ENCODE data around the gene MEGF6. TPM values are rescaled to one million over a fixed set of nuclear protein-coding genes. Genes with fewer than 3 reads are reported as not detected.

The MEGF6 gene
- total and polyA plus RNA-seq, 4 donors: 17.7 to 54.2 (median 48.2) TPM

DNA sequence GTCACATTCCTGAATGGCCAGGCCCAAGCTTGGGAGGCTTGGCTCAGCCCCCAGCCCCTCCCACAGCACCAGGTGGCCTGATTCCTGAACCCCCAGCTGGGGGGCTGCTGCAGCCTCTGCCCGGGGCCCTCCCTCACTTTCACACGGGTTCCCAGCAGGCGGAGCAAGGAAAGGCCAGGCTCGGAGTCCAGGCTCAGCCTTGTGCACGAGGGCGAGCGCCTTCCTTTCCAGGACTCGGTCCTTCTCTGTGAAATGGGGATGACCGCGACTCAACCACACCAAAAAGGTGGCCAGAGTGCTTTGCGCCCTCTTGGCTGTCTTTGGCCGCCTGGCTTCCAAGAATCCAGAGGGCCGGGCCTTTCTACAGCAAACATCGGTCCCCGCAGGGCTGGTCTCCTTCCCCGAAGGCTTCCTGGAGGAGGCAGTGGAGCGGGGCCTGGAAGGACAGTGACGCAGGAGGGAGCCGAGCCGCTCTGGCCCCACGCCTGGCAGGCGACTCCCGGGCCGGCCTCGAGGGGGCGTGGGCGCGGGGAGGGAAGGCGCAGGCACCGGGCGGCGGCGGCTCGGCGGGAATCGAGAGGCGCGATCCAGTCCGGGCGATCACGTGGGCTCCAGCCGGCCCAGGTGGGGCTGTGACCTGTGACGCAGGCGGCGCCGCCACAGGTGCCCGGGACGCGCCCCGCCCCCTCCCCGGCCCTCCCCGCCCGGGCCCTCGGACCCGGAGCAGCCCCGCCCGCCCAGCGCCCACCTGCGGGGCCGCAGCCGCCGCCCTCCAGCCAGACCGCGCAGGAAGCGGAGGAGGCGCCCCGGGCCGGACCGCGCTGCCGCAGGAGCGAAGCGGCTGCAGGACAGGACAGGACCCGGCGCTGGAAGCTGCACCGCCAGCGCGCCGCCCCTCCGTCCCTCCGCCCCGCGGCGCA lies 157.2 kb downstream of the MEGF6 start, which contains the start of gene ARHGEF16:
Gene ARHGEF16, plus strand, starts transcription at position 775 of the 920 bp plus-strand sequence. CDS start 8,420 bp downstream, outside the sequence.
- Histone ChIP-seq H3K4me3 (peak within 1 kb of the TSS; percentile 47), H3K27me3 (ENCODE audit: control insufficient read depth in 3 of 3, insufficient read depth in 3 of 3, low read length in 2 of 3) (peaks cover 0 to 3% (median 0%) of the 10 kb centered on the region in 3 donors), H3K4me1 (ENCODE audit: control insufficient read depth in 5 of 5, insufficient read depth in 5 of 5, low read length in 5 of 5) (peaks cover 0 to 17% (median 7%) of the 10 kb centered on the region in 5 donors), H3K36me3 (ENCODE audit: control insufficient read depth in 4 of 4, insufficient read depth in 4 of 4, low read length in 4 of 4) (no peaks in the 10 kb centered on the region), H3K27ac (ENCODE audit: low read depth in 1 of 2, low read length in 1 of 2) (peak within 1 kb of the TSS in 1 of 2 donors; percentile 30), H3K9me3 (ENCODE audit: control insufficient read depth in 4 of 4, insufficient read depth in 3 of 4, low read length in 3 of 4) (no peaks in the 10 kb centered on the region), H3K9ac (ENCODE audit: insufficient read depth in 1 of 2, low read length in 2 of 2) (no peak within 1 kb of the TSS)
- DNase-seq (peak; percentile 45 to 78 (median 52)), ATAC-seq (ENCODE audit: insufficient read depth, low FRiP score) (peak; percentile 74)
- 4 to 6% methylated on average over 74 to 84 of the region's 84 CpGs for WGBS, 2 donors
- TF ChIP-seq, protein P1, sequence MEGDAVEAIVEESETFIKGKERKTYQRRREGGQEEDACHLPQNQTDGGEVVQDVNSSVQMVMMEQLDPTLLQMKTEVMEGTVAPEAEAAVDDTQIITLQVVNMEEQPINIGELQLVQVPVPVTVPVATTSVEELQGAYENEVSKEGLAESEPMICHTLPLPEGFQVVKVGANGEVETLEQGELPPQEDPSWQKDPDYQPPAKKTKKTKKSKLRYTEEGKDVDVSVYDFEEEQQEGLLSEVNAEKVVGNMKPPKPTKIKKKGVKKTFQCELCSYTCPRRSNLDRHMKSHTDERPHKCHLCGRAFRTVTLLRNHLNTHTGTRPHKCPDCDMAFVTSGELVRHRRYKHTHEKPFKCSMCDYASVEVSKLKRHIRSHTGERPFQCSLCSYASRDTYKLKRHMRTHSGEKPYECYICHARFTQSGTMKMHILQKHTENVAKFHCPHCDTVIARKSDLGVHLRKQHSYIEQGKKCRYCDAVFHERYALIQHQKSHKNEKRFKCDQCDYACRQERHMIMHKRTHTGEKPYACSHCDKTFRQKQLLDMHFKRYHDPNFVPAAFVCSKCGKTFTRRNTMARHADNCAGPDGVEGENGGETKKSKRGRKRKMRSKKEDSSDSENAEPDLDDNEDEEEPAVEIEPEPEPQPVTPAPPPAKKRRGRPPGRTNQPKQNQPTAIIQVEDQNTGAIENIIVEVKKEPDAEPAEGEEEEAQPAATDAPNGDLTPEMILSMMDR (IDR thresholded peaks at IDR 0.05; ENCODE audit: control extremely low read depth, extremely low read depth): no peak

DNA sequence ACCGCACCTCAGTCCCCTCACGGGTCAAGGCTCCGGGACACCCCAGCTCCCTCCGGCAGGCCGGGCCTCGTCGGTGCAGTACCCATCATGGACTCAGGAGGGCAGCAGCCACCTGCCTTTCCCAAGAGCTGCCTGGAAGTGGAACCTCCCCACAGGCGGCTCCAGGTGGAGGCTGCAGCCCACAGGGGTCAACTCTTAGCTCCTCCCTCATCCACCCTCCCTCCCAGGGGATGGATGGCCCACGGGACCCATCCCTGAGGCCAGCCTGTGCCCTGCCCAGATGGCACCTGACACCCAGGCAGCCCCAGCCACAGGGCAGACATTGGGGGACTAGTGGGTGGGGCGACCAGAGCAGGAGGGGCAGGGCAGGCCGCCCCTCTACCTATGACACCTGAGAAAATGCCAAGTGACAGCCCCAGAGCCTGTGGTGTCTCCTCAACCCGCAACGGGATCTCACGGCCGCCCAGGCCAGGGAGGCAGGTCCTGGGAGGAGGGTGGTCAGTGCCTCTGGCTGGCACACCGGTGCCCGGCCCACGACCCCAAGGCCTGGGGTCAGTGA lies 158.0 kb downstream of the MEGF6 start:
- TF ChIP-seq, protein P1 (IDR thresholded peaks at IDR 0.05; ENCODE audit: control extremely low read depth, extremely low read depth): peak; percentile 97
- no peaks in the 10 kb centered on the region for H3K9me3 ChIP-seq (ENCODE audit: control insufficient read depth in 4 of 4, insufficient read depth in 3 of 4, low read length in 3 of 4)
- peak; percentile 75 for ATAC-seq (ENCODE audit: insufficient read depth, low FRiP score)
- H3K9ac ChIP-seq (ENCODE audit: insufficient read depth in 1 of 2, low read length in 2 of 2): no peak overlapping the region
- peak; percentile 68 to 82 (median 73) for DNase-seq
- no peaks in the 10 kb centered on the region for H3K36me3 ChIP-seq (ENCODE audit: control insufficient read depth in 4 of 4, insufficient read depth in 4 of 4, low read length in 4 of 4)
- H3K4me3 ChIP-seq: no peak overlapping the region
- WGBS, 2 donors: 23 to 30% methylated on average over 18 of the region's 18 CpGs
- H3K4me1 ChIP-seq (ENCODE audit: control insufficient read depth in 5 of 5, insufficient read depth in 5 of 5, low read length in 5 of 5): peaks cover 0 to 14% (median 7%) of the 10 kb centered on the region in 5 donors
- peak overlapping the region in 1 of 2 donors; percentile 30 for H3K27ac ChIP-seq (ENCODE audit: low read depth in 1 of 2, low read length in 1 of 2)
- peaks cover 0 to 3% (median 0%) of the 10 kb centered on the region in 3 donors for H3K27me3 ChIP-seq (ENCODE audit: control insufficient read depth in 3 of 3, insufficient read depth in 3 of 3, low read length in 2 of 3)

DNA sequence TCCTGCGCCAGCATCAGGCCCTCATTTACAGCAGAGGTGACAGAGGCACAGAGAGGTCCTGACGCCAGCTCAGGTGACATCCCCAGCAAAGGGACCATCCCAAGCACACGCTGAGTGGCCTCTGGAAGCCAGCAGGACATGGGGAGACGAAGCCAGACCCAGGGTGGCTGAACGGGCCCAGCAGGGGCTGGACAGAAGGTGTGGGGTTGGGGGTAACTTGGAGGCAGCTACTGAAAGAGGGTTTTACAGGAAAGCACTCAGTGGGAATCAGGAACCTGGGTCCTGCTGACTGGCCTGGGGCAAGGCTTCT lies 158.5 kb downstream of the MEGF6 start:
- peaks cover 0 to 11% (median 7%) of the 10 kb centered on the region in 5 donors for H3K4me1 ChIP-seq (ENCODE audit: control insufficient read depth in 5 of 5, insufficient read depth in 5 of 5, low read length in 5 of 5)
- 48 to 58% methylated on average over 5 of the region's 5 CpGs for WGBS, 2 donors

More for the DNA sequence above, 158.5 kb downstream of the MEGF6 start:
- no peaks in the 10 kb centered on the region for H3K36me3 ChIP-seq (ENCODE audit: control insufficient read depth in 4 of 4, insufficient read depth in 4 of 4, low read length in 4 of 4)
- H3K9me3 ChIP-seq (ENCODE audit: control insufficient read depth in 4 of 4, insufficient read depth in 3 of 4, low read length in 3 of 4): peaks cover 0 to under 1% (median 0%) of the 10 kb centered on the region in 4 donors
- H3K27ac ChIP-seq (ENCODE audit: low read depth in 1 of 2, low read length in 1 of 2): no peak overlapping the region
- no peak for ATAC-seq (ENCODE audit: insufficient read depth, low FRiP score)
- no peak overlapping the region for H3K4me3 ChIP-seq
- no peak overlapping the region for H3K9ac ChIP-seq (ENCODE audit: insufficient read depth in 1 of 2, low read length in 2 of 2)
- TF ChIP-seq, protein P1 (IDR thresholded peaks at IDR 0.05; ENCODE audit: control extremely low read depth, extremely low read depth): no peak
- peaks cover 0 to 3% (median 0%) of the 10 kb centered on the region in 3 donors for H3K27me3 ChIP-seq (ENCODE audit: control insufficient read depth in 3 of 3, insufficient read depth in 3 of 3, low read length in 2 of 3)
- DNase-seq: no peak
